Stimulated activated CD8-positive, alpha-beta memory T cell treated with anti-CD3 and anti-CD28 coated beads, Interleukin-7, amount 100 ng/mL, for 1 hour (primary cell): ENCODE data around the gene OAF.

Source experiments
- DNase-seq, 2 donors: peaks; one replicate each; pipeline ENCODE4 v3.0.0-alpha.2; 2020; ENCODE audit warnings: low read depth in 2 of 2

OAF gene

DNA sequence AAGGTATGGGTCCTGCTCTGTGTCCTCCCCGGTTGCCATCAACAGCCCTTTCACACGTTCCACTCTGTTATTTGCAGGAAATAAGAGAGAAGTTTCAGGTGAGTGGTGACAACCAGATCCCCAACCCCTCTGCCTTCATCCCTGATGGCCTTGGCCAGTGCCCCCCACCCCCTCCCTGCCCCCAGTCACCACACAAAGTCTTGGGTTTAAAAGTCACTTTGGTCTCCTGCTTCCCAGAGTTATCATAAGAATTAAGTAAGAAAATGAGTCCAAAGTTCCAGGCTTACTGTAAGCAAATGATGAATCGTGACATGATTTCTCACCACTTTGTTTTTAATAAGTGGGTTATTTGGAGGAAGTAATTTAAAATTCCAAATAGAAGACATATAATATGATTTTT, 9.2 kb upstream of the OAF start:
- DNase-seq = no peak

DNA sequence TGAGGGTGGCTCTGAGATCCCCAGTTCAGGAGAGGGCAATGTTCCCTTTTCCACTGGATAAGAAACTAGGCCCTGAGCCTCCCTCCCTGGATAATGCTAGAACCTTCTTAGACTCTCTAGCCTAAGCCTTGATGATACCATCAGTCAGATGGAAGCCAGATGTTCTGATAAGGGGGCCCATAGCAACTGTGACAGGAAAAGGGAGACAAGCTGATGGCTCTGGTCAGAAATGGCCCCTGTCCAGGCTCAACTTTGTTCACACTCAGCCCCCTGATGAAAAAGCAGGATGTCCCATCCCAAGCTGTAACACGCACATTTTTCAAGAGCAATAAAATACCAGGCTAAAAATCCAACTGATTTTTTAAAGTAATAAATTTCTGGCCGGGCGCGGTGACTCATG, 7.2 kb upstream of the OAF start:
- no peak for DNase-seq

DNA sequence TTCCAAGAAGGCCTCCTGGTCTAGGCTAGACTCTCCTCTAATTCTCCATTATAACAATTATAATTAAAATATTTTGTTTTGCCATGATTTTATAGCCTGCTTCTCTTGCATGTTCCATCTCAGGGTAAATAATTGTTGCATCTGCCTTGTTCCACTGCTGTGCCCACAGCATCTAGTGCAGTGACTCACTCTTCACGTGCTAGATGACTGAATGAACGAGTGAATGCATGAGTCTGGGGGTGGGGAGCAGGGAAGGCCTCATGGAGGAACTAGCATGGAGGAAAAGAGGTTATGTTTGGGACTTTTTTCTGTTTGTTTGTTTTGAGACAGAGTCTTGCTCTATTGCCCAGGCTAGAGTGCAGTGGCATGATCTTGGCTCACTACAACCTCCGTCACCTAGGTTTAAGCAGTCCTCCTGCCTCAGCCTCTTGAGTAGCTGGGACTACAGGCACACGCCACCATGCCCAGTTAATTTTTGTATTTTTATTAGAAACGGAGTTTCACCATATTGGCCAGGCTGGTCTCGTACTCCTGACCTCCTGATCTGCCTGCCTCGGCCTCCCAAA, 5.2 kb upstream of the OAF start:
- DNase-seq = no peak

DNA sequence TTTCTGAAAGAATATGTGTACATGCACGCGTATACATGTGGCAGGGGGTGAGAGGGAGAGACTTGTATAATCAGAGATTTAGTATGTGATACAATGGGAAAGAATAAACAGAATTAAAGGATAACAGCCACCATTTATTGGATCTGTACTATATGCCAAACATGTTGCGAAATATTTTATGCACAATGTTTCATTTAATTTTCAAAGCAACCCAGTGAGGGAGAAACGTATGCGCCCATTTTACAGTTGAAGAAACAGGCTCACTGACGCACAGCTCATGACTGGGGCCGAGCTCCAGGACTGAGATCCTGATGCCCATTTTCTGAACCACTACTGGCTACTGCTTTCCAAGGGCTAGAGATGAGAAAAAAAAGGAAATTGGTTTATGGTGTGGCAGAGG, 3.3 kb upstream of the OAF start:
- DNase-seq = no peak

DNA sequence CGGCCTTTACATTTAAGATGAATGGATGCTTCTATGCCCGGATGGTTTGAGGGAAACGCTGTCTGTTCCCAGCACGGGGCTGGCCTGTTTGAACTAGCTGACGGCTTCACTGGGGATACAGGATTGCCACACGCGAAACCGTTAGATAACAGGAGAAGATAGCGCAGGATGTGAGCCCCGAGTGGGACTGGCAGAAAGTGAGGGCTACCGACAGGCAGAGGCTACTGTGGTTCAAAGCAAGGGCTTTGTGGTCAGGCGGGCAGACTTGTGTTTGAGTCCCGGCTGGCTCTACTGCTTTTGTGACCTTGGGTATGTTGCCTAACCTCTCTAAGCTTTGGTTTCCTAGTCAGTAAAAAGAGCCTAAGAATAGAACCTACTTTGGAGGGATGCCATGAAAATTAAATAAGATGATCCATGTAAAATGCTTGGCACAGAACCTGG, 2.8 kb upstream of the OAF start:
- no peak for DNase-seq

DNA sequence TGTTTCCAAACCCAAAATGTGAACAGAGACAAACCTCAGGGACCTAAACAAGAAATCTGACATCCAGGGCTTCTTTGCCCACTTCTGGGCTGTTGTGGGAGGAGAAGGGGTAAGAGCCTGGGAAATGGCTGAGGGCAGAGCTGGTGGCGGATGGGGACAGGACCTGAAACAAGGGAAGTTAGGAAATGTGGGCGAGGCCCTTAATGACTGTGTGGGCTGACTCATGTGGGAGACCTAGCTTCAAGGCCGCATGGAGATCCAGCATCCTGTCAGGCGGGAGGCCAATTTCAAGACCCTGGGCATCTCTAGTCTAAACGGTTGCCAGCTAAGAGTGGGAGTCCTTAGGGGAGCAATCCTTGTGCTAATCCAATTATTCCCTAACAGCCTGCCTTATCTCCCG, 2.1 kb upstream of the OAF start:
- no peak for DNase-seq

DNA sequence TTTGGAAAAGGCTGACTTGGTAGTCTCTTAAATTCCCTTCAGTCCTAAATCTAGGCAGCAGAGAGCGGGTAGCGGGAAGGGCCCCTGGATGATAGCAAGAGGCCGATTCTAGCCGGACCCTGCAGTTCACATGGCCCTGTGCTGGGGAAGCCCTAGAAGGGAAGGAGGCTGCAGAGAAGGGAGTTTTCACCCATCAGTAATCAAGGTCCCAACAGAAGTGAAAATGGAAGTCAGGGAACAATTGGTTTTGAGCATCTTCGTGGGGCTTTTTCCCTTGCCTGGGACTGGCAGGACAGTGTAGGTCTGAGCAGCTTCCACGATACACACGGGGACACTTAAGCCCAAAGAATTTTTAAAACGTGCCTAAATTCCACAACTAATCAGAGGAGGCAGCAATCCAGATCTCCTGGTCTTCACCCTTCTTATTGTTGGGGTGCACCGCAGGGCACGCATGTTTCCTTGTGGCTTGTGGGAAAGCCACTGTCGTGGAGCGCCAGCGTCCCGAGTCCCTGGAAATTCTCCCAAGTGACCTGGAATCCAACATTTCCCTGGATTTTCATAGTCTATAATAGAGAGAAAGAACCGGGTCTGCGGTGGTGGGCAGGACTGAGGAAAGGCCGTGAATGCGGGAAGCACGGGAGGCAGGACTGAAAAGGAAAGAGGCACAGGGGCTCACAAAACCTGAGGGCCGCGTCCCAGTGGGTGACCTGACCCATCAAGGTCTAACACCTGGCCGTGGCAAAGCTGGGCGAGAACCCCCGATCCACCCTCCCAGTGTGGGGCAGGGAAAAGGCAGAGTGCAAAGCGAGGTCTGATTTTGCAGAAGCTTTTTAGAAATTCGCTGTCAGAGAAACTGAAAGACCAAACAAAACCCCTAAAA, 846 bp upstream of the OAF start:
- no peak for DNase-seq

DNA sequence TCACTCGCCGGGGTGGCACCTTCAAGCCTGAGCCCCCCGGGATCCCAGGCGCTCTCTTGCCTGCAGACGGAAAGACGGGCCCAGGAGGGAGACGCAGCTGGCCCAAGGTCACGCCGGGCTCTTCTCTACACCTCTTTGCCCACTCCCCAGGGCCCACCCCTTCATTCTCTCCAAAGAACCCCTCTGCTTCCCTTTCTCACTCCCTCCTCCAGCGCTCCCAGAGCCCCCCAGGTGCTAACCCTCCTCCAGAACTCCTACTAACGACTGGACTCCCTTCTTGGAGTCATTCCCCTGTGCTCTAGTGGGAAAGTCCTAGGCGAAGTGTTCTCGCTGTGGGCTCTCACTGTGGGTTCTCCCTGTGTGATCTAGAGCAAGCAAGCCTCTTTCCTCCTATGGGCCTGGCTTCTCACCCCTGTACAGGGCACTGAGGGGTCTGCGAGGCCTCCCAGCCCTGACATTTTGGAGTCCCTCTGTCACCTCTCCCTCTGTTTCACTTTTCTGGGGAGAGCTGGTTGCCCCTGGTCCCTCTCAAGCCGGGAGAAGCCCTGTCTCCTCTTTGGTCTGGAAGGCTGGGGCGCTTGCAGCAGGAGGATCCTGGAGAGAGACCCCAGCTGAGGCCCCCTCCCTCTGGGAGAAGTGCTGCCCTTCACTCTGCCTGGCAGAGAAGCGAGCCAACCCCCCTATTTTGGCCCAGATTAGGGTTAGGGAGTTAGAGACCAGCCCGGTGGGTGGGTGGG, 858 bp downstream of the OAF start:
- DNase-seq = no peak

DNA sequence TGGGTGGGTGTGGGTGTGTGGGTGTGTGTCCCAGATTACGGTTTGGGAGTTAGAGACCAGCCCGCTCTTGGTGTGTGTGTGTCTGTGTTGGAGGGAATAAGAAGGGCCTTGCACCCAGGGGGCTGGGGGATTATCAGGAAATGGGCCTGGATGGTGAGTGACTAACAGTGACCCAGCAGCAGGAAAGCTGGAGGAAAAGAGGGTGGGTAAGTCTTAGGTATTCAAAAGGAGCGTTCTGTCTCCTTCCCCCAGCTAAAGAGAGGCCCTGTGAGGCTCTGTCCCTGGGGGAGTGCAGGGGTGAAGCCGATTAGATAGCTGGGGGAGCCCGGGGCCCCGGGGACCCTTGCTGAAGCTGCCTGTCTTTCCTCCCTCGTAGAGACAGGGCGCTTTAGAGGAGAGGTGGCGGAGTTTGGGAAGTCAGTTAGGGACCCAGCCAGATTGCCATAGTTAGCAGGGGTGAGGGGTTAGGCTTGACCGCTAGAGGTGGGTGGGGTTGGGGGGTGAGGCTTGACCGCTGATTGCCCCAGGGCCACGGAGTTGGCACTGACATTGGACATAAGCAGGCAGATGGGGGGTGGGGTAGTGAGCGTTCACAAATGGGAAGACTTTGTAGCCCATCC, 1.5 kb downstream of the OAF start:
- no peak for DNase-seq

DNA sequence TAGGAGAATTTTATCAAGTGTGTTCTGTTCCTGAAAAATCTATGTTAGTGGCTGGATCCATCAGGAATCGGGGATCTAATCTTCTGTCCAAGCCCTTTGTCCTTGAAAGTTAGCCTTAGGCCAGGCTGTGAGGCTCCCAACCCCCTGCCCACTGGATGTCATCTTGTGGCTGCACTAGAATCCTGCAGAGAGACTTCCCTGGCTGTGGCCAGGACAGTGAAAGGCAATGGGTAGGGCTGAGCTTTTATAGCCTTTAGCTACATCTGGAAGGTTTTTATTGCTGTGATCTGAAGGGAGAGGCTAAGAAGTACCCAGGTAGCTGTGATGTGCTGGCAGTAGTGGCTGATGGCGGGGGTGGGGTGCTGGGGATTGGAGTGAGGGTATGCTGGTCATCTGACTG, 2.1 kb downstream of the OAF start:
- no peak for DNase-seq

DNA sequence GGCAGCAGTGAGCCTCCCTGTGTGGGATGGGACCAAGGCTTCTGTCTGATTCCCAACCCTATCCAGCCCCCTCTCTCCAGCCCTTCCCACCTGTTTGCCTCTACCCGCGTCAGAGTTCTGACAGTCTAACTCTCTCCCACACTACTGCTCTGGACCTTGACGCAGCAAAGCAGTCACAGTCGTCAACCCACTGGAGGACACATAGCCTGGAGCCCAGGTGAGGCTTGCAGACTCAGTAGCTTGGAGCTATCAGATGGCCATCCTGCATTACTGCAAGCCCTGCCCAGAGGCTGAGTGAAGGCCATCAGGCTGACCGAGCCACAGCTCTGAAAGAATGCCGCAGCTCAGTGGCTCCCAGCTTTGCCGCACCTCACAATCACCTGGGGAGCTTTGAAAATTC, 3.7 kb downstream of the OAF start:
- DNase-seq = no peak

DNA sequence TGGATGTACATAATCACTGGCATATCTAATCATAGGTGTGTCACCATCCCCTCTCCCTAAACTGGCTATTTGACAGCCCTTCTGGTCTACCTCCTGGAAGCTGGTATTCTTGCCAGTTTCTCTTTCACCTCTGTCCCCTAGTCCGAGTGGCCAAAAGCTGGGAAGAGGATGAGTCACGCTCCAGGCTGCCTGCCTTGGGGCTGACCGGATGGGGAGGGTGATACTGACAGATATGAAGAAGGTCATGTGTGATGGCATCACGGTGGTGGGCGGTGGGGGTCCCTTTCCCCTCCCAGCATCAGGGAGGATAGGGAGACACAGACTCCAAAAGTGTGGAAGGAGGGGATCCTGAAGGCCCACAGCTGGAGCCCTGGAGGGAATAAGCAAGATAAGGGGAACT, 4.8 kb downstream of the OAF start:
- DNase-seq = no peak

DNA sequence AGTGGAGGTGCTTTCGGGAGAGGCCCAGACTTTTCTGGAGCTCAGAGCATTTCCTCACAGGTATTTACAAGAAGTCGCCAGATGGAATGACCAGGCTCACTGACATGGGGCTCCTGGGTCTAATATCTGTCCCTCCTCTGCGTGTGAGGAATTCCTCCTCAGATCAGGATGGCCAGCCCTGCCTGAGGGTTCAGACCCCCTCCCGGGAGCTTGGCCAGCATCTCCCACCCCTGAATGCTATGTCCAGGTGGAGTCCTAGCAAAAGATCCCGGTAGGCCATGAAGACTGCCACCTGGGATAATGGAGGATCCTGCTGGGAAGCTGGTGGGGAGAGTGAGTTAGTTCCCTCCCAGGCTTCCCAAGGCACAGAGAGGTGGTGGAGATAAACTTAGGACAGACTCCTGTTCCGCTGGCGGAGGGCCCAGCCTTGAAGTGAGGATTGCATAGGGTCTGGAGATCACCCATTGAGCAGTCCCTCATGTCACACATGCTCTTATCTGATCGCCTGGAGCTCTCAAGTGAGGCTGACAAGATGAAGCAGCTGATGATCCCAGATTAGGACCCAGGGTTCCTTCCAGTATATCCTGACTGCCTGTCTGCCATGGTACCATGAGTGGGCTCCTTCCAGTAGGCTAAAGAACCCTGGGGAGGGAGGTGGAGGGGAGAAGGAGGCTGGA, 5.7 kb downstream of the OAF start:
- no peak for DNase-seq

DNA sequence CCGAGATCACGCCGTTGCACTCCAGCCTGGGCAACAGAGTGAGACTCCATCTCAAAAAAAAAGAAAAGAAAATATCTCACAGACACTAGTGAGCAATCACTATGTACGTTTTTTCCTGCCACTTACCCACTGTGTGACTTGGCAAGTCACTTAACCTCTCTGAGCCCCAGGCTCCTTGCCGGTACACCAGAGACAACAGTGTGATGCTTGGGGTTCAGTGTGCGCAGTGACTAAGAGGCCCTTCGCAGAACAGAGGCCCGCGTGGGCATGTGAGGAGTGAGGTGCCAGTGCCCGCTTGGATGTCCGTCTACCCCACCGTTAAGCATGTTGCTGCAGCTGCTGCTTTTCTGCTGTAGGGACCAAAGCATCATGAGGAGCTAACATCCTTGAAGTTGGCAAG, 6.7 kb downstream of the OAF start:
- no peak for DNase-seq

DNA sequence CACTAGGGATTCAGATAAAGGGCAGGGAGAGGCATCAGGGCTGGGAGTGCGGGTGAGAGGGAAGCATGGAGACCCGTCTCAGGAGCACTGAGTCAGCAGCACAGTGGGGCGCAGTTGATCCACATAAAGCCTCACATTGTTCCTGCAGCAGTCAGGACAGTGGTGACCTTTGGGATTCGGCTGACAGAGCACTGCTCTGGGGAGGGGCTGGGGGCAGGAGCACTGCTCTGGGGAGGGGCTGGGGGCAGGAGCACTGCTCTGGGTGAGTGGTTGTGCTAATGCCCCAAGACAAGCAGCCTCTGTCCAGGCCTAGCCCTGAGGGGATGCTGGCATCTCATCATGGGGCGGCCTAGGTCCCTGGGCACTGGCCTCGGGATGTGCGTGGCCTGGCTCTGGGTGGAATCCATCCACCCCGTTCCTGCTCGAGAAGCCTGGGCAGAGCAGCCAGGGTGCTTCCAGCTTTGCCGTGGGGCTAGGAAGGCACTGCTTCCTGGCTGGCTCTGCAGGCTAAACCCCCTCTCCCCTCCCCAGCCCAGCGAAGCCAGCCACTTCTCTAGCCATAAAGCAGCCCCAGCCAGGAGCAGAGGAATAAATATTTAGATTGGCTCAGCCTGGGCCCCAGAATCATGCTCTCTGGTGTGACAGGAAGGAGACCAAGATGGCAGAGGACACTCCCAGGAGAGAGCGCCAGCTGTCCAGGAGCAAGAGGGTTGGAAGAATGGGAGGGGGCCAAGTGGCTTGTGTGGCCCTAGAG, 7.3 kb downstream of the OAF start:
- no peak for DNase-seq

DNA sequence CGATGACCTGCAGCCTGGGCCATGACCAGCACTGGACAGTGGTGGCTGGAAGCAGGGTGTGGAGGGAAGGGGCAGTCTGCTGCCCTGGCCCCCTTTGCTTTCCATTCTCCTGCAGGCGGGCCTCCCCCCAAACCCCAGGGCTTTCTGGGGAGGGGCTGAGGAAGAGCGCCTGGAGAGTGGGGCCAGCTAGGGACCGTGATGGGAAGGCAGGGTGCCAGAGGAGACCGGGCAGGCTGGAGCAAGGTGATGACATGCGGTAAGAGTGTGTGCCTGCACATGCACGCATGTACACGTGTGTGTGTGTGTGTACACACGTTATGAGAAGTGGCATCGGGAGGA, 7.8 kb downstream of the OAF start:
- DNase-seq = no peak

DNA sequence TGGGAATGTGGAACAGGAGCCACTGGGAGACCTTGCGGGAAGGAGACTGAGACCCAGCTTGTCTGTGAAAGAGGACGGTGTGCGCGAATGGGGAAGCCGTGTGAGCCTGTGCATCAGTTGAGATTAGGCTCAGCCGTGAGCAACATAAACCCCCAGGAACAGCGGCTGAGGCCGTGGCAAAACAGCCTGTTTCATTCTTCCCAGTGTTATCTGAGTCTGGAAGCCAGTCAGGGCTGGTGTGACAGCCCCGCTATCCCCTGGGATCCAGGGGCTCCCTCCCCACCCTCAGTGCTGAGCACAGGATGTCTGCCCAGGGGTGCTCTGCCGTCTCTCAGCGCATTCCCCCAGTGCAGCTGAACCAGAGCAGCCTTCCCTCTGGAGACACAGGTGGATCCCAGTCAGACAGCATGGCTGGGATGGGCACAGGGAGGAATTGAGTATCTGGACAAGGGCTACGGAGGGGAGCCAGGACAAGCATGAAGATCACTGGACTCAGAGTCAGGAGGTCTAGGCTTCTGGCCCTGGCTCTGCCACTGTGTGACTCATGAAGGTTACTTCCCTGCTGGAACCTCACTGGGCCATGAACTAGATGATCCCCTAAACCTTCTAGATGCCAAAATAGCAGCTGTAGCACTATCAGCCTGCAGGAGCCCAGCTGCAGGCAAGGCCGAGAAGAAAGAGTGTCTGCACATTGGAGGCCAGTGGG, 8.6 kb downstream of the OAF start:
- no peak for DNase-seq

DNA sequence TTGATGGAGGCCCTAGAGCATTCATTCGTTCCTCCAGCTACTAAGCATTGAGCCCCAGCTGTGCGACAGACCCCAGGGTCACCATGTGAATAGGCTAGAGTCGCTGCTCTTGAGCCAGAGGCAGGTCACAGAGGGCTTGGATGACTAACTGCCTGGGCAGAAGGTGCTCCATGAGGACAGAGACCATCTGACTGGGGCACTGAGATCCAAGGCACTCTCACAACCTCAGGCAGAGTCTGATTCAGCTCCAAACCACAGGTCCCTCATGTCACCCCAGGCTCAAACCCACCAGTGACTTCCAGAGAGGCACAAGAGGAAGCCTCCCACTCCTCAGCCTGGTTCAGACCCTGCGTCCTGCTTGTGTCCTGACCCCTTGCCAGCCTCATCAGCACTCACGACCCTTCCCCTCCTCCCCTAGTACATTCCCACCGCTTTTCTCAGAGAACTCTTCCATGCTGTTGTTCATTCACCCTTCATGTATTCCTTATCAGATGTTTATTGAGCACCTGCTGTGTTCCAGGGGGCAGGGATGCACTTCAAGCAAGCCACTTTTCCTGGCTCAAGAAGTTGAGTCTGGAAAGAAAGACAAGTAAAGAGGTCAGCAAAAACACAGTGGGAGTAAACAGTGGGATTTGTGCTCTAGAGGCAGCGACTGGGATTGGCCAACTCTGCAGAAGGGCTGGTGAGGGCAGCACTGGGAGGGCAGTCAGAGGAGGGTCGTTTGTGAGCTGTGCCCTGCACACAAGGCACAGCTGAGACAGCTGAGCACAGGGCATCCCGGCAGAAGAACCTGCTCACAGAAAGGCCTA, 9.3 kb downstream of the OAF start:
- DNase-seq = no peak

DNA sequence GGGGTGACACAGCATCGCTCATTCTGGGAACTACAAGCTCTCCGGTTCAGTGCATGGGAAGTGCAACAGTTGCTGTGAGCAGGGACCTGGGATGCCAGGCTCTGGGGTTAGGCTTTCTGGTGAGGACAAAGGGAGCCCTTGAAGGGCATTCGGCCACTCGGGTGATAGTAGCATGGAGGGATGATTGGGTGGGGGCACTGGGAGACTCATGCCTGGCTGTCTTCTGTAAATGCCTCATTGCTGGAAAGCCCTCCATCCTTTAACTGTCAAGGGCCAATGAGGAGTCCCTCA, 9.9 kb downstream of the OAF start:
- no peak for DNase-seq

DNA sequence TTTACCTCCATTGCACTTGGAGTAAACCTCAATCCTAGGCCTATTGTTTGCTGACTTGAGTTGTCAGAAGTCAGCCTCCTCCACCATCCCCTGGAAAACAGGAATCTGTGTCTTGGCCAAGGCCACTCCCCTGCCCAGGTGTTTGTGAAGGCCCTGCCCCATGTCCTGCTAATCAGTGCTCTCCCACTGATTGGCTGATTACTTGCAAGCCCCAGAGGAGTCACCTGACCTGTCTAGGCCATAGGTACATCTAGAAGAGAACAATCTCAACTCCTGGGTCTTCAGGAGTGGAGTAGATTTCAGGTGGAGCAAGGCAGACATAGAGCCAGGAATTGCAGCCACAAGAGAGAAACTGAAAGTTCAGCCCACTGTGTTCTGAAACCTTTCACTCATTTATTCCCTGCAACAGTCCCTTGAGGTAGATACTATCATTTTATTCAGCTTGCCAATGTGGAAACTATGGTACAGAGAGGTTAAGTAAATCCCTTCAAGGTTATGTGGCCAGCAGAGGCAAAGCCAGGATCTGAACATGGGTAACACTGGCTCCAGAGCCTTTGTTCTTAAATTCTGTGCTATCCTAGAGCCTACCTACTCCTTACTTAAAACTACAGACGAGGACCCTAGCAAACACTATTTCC, 10.4 kb downstream of the OAF start:
- DNase-seq = no peak
